Activated CD4-positive, CD25-positive, alpha-beta regulatory T cell treated with anti-CD3 and anti-CD28 coated beads, Interleukin-2, amount 50 U/mL, for 16 hours (primary cell): Measurements from ENCODE around the gene FAM180A.
"Not testable (repeated sequence)": the region's sequence is repeated elsewhere in the genome, so short reads cannot be mapped to it uniquely, and the experiment has no call there.

Source experiments
- DNase-seq: peaks from one replicate; pipeline ENCODE4 v3.0.0-alpha.2; 2020; ENCODE audit warnings: low read depth, low spot score

The FAM180A gene

GRCh38 chr7:135714534-135715009, 34.0 kb downstream of the FAM180A start:
- DNase-seq, result no peak

GRCh38 chr7:135713836-135714470, 34.7 kb downstream of the FAM180A start:
- DNase-seq, result no peak

GRCh38 chr7:135712796-135713195, 35.8 kb downstream of the FAM180A start:
- no peak for DNase-seq

- DNase-seq, result no peak
Observed at GRCh38 chr7:135712182-135712782, 36.3 kb downstream of the FAM180A start.

GRCh38 chr7:135711139-135711469, 37.5 kb downstream of the FAM180A start:
- no peak for DNase-seq

GRCh38 chr7:135710417-135711138, 38.0 kb downstream of the FAM180A start:
- DNase-seq, result no peak

GRCh38 chr7:135709508-135709907, 39.1 kb downstream of the FAM180A start:
- no peak for DNase-seq

GRCh38 chr7:135708041-135708440, 40.6 kb downstream of the FAM180A start:
- no peak for DNase-seq

GRCh38 chr7:135707570-135707966, 41.0 kb downstream of the FAM180A start:
- DNase-seq, result no peak

- no peak for DNase-seq
Observed at GRCh38 chr7:135706858-135707569, 41.6 kb downstream of the FAM180A start.

- DNase-seq, result no peak
Observed at GRCh38 chr7:135706038-135706742, 42.4 kb downstream of the FAM180A start.

GRCh38 chr7:135704698-135705097, 43.9 kb downstream of the FAM180A start:
- no peak for DNase-seq

- DNase-seq, result no peak
Observed at GRCh38 chr7:135704074-135704473, 44.5 kb downstream of the FAM180A start.

- no peak for DNase-seq
Observed at GRCh38 chr7:135697276-135698049, 51.1 kb downstream of the FAM180A start.

GRCh38 chr7:135693558-135693957, 55.1 kb downstream of the FAM180A start:
- DNase-seq, result no peak

- not testable (repeated sequence) for DNase-seq
Observed at GRCh38 chr7:135692606-135693005, 56.0 kb downstream of the FAM180A start.

GRCh38 chr7:135692055-135692454, 56.6 kb downstream of the FAM180A start:
- no peak for DNase-seq

GRCh38 chr7:135690566-135690965, 58.0 kb downstream of the FAM180A start:
- no peak for DNase-seq

- DNase-seq, result no peak
Observed at GRCh38 chr7:135687466-135687865, 61.1 kb downstream of the FAM180A start.

GRCh38 chr7:135685306-135686084, 63.1 kb downstream of the FAM180A start:
- no peak for DNase-seq
